MM.1S (cell line): ENCODE results near the gene WT1.

ENCODE experiments used
- DNase-seq: peaks from one replicate; pipeline ENCODE4 v3.0.0-alpha.2; 2015
- H2AFZ ChIP-seq: fragments of 300-600 bp; sonication (generic); 2 replicates; pipeline ENCODE4 v1.6.0; 2016; ENCODE audit warnings: antibody characterized with exemption, low read length
- H3F3A ChIP-seq: fragments of 300-600 bp; sonication (generic); 2 replicates; pipeline ENCODE4 v1.6.1; 2016; ENCODE audit warnings: mild to moderate bottlenecking, antibody characterized with exemption, low read length, moderate library complexity, mixed read lengths; ENCODE audit not compliant: insufficient read depth
- H3K27ac ChIP-seq: fragments of 300-600 bp; sonication (generic); 2 replicates; pipeline ENCODE4 v1.5.1; 2016; ENCODE audit warnings: mild to moderate bottlenecking, low read length
- H3K27me3 ChIP-seq: fragments of 300-600 bp; sonication (generic); replicated peaks from 2 replicates; pipeline ENCODE4 v1.6.0; 2016; ENCODE audit warnings: low read length; ENCODE audit not compliant: insufficient read depth
- H3K36me3 ChIP-seq: fragments of 300-600 bp; sonication (generic); replicated peaks from 2 replicates; pipeline ENCODE4 v1.6.1; 2016; ENCODE audit warnings: mild to moderate bottlenecking, low read length, mixed read lengths; ENCODE audit not compliant: insufficient read depth
- H3K4me1 ChIP-seq: fragments of 300-600 bp; sonication (generic); 2 replicates; pipeline ENCODE4 v1.6.1; 2016; ENCODE audit warnings: low read length, mixed read lengths
- H3K4me2 ChIP-seq: fragments of 300-600 bp; sonication (generic); 2 replicates; pipeline ENCODE4 v1.6.0; 2016; ENCODE audit warnings: low read depth, low read length
- H3K4me3 ChIP-seq: fragments of 300-600 bp; sonication (generic); 2 replicates; pipeline ENCODE4 v1.5.1; 2016; ENCODE audit warnings: low read length, mixed read lengths
- H3K79me2 ChIP-seq: fragments of 300-600 bp; sonication (generic); 2 replicates; pipeline ENCODE4 v1.6.1; 2016; ENCODE audit warnings: mixed run types, low read length, mixed read lengths
- H3K9ac ChIP-seq: fragments of 300-600 bp; sonication (generic); 2 replicates; pipeline ENCODE4 v1.6.1; 2016; ENCODE audit warnings: low read length, mixed read lengths
- H3K9me2 ChIP-seq: fragments of 300-600 bp; sonication (generic); replicated peaks from 2 replicates; pipeline ENCODE4 v1.6.1; 2016; ENCODE audit warnings: mild to moderate bottlenecking, low read length, mixed read lengths; ENCODE audit not compliant: insufficient read depth
- H3K9me3 ChIP-seq: fragments of 300-600 bp; sonication (generic); replicated peaks from 2 replicates; pipeline ENCODE4 v1.6.1; 2016; ENCODE audit warnings: mild to moderate bottlenecking, low read length, mixed read lengths; ENCODE audit not compliant: insufficient read depth
- H4K20me1 ChIP-seq: fragments of 300-600 bp; sonication (generic); 2 replicates; pipeline ENCODE4 v1.6.1; 2016; ENCODE audit warnings: mild to moderate bottlenecking, low read length, moderate library complexity, mixed read lengths; ENCODE audit not compliant: insufficient read depth
- EZH2 ChIP-seq: fragments of 300-600 bp; sonication (generic); optimal IDR thresholded peaks from 2 replicates; pipeline ENCODE3; 2017; ENCODE audit warnings: low read depth, mild to moderate bottlenecking, antibody characterized with exemption, low read length, mixed read lengths
- EZH2phosphoT487 ChIP-seq: fragments of 300-600 bp; sonication (generic); IDR thresholded peaks from 2 replicates; pipeline ENCODE4 v1.6.1; 2018; ENCODE audit warnings: antibody characterized with exemption, low read length
- TF ChIP-seq, protein P1 (sequence below): fragments of 300-600 bp; sonication (generic); IDR thresholded peaks from 2 replicates; pipeline ENCODE4 v1.5.1; 2016; ENCODE audit warnings: antibody characterized with exemption, low read length, mixed read lengths

The WT1 gene

DNA sequence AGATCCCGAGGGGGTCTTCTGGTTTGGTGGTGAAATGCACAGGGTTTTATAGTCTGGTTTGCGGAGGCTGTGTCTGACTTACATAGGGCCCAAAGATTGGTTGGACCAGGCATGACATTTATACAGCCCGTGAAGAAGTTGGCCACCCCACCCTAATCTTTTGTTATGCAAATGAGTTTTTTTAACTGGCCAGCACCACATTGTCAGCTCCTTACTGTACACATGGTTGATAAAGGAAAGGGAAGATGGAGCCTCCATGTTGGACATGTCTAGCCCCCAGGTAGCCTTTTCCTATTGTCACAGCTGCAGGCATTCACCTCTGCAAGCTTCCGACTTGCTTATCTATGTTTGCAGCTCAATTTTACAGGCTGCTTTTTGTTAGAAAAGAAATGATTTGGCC is 70.1 kb downstream of the WT1 start:
- H4K20me1 ChIP-seq, result no peaks in the 10 kb centered on the region
- H3K9me3 ChIP-seq, result no peaks in the 10 kb centered on the region
- H3K27me3 ChIP-seq, result no peaks in the 10 kb centered on the region
- no peaks in the 10 kb centered on the region for H3K79me2 ChIP-seq
- H3K4me2 ChIP-seq, result no peak overlapping the region
- no peak overlapping the region for H3K27ac ChIP-seq
- no peaks in the 10 kb centered on the region for H3K36me3 ChIP-seq
- no peak overlapping the region for H3K4me3 ChIP-seq
- no peaks in the 10 kb centered on the region for H3F3A ChIP-seq
- no peak for DNase-seq
- TF ChIP-seq EZH2 (no peak), EZH2phosphoT487 (no peak)
- TF ChIP-seq, protein P1, sequence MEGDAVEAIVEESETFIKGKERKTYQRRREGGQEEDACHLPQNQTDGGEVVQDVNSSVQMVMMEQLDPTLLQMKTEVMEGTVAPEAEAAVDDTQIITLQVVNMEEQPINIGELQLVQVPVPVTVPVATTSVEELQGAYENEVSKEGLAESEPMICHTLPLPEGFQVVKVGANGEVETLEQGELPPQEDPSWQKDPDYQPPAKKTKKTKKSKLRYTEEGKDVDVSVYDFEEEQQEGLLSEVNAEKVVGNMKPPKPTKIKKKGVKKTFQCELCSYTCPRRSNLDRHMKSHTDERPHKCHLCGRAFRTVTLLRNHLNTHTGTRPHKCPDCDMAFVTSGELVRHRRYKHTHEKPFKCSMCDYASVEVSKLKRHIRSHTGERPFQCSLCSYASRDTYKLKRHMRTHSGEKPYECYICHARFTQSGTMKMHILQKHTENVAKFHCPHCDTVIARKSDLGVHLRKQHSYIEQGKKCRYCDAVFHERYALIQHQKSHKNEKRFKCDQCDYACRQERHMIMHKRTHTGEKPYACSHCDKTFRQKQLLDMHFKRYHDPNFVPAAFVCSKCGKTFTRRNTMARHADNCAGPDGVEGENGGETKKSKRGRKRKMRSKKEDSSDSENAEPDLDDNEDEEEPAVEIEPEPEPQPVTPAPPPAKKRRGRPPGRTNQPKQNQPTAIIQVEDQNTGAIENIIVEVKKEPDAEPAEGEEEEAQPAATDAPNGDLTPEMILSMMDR, result no peak
- H3K4me1 ChIP-seq, result no peaks in the 10 kb centered on the region
- no peak overlapping the region for H3K9ac ChIP-seq
- H2AFZ ChIP-seq, result no peak overlapping the region
- no peaks in the 10 kb centered on the region for H3K9me2 ChIP-seq

DNA sequence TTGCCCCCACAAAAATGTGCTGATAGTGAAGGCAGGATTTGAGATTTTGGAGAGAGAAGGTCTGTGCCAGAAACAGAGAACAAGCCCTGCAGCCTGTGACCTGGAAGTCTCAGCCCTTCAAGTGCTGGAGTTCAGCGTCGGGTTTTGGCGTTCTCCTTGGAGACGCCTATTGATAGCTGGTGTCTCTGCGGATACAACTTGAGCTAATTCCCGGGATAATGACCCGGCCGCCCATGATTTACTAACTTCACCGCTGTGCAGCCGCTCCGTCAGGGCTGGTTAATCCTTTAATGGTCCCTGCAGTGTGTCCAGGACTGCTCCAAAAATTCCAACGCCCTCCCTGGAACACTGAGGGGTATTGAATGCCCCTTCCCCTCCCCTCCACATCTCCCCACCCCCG is 76.6 kb downstream of the WT1 start:
- H3F3A ChIP-seq, result no peaks in the 10 kb centered on the region
- H3K9me2 ChIP-seq, result no peaks in the 10 kb centered on the region
- no peaks in the 10 kb centered on the region for H3K36me3 ChIP-seq
- H3K27ac ChIP-seq, result no peak overlapping the region
- DNase-seq, result no peak
- H3K4me3 ChIP-seq, result no peak overlapping the region
- no peak overlapping the region for H3K4me2 ChIP-seq
- H3K4me1 ChIP-seq, result no peaks in the 10 kb centered on the region
- TF ChIP-seq EZH2, result no peak
- TF ChIP-seq, protein P1, result no peak
- no peak for TF ChIP-seq EZH2phosphoT487
- no peak overlapping the region for H3K9ac ChIP-seq
- no peak overlapping the region for H2AFZ ChIP-seq
- H3K79me2 ChIP-seq, result no peaks in the 10 kb centered on the region
- no peaks in the 10 kb centered on the region for H4K20me1 ChIP-seq
- H3K9me3 ChIP-seq, result no peaks in the 10 kb centered on the region
- H3K27me3 ChIP-seq, result no peaks in the 10 kb centered on the region

DNA sequence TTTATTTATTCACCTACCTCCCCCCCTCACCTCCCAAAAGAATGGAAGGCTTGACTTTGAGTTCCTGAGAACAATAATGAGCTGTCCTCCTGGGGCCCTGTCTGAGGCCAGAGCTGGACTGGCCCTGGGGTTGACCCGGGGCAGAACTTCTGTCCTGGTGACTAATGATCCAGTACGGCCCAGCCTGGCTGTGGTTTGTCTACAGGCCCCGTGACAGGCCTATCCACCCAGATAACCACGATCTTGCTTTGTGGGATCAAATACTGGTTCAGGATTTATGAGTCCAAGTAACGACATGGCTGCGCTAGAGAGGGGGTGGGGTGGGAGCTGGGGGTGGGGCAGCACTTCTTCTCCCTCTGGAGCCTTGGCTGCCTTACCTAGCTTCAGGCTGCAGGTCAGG is 81.5 kb downstream of the WT1 start:
- no peak overlapping the region for H2AFZ ChIP-seq
- TF ChIP-seq EZH2phosphoT487 (no peak), EZH2 (no peak)
- TF ChIP-seq, protein P1, result no peak

More for the DNA sequence above, 81.5 kb downstream of the WT1 start:
- H3K4me3 ChIP-seq, result no peak overlapping the region
- H4K20me1 ChIP-seq, result no peaks in the 10 kb centered on the region
- no peaks in the 10 kb centered on the region for H3K4me1 ChIP-seq
- no peaks in the 10 kb centered on the region for H3K9me2 ChIP-seq
- H3K9ac ChIP-seq, result no peak overlapping the region
- no peak for DNase-seq
- no peaks in the 10 kb centered on the region for H3K79me2 ChIP-seq
- H3K27me3 ChIP-seq, result no peaks in the 10 kb centered on the region
- no peaks in the 10 kb centered on the region for H3K36me3 ChIP-seq
- H3K4me2 ChIP-seq, result no peak overlapping the region
- no peak overlapping the region for H3K27ac ChIP-seq
- H3K9me3 ChIP-seq, result no peaks in the 10 kb centered on the region
- H3F3A ChIP-seq, result no peaks in the 10 kb centered on the region
